Left ventricle myocardium inferior (tissue), 1 donor: ENCODE measurements around the gene EPYC. TPM values are rescaled to one million over a fixed set of nuclear protein-coding genes. Genes with fewer than 3 reads are reported as not detected.

Source experiments
- DNase-seq: peaks from one replicate; pipeline ENCODE4 v3.0.0-alpha.2; 2020
- H3K27ac ChIP-seq: fragments of 200-600 bp; replicated peaks from 2 replicates; pipeline ENCODE4 v1.8.0; 2021
- H3K27me3 ChIP-seq: fragments of 200-600 bp; 2 replicates; pipeline ENCODE4 v1.8.0; 2021; ENCODE audit warnings: low read depth
- H3K36me3 ChIP-seq: fragments of 200-600 bp; 2 replicates; pipeline ENCODE4 v1.8.0; 2021
- H3K4me1 ChIP-seq: fragments of 200-600 bp; 2 replicates; pipeline ENCODE4 v1.8.0; 2021
- H3K4me3 ChIP-seq: fragments of 200-600 bp; 2 replicates; pipeline ENCODE4 v1.8.0; 2021; ENCODE audit warnings: mild to moderate bottlenecking, moderate library complexity
- H3K9me3 ChIP-seq: fragments of 200-600 bp; replicated peaks from 2 replicates; pipeline ENCODE4 v1.8.0; 2021
- CTCF ChIP-seq: fragments of 200-600 bp; IDR thresholded peaks from 2 replicates; pipeline ENCODE4 v1.8.0; 2021; ENCODE audit warnings: antibody characterized with exemption, mild to moderate bottlenecking, borderline replicate concordance
- intact Hi-C: fragments of 100-400 bp; cut with micrococcal nuclease; formaldehyde crosslinking; loops from one replicate; pipeline ENCODE4 v1.11.0; 2022
- total RNA-seq: library from RNA; stranded (reverse); fragmentation: NEBNext Ultra II Directional; extraction: Animal tissue kit (Norgen Biotek cat#: 25700); gene quantifications from one replicate; pipeline ENCODE4 v1.2.1, GENCODE V29; 2021
- donor health status: DM: no; HTN: yes; CAD: no; lungs with severe emphysema.

The EPYC gene
- total RNA-seq, 1 donor from 2014 or later = not detected

- no peak for TF ChIP-seq CTCF
These were observed 1.0 kb downstream of the EPYC start for GRCh38 chr12:91003737-91004136.

GRCh38 chr12:91001306-91001705 lies 3.5 kb downstream of the EPYC start:
- TF ChIP-seq CTCF = no peak
- H3K4me1 ChIP-seq = no peaks in the 10 kb centered on the region
- DNase-seq = no peak
- no peak overlapping the region for H3K27ac ChIP-seq
- no peak overlapping the region for H3K4me3 ChIP-seq
- H3K9me3 ChIP-seq = no peaks in the 10 kb centered on the region
- no peaks in the 10 kb centered on the region for H3K27me3 ChIP-seq
- intact Hi-C loops = no loop called here
- no peaks in the 10 kb centered on the region for H3K36me3 ChIP-seq

More at GRCh38 chr12:91003737-91004136, 1.0 kb downstream of the EPYC start:
- no peak overlapping the region for H3K27ac ChIP-seq
- no peaks in the 10 kb centered on the region for H3K4me1 ChIP-seq
- H3K36me3 ChIP-seq = no peaks in the 10 kb centered on the region
- no peaks in the 10 kb centered on the region for H3K27me3 ChIP-seq
- H3K4me3 ChIP-seq = no peak overlapping the region
- H3K9me3 ChIP-seq = no peaks in the 10 kb centered on the region
- intact Hi-C loops = no loop called here
- no peak for DNase-seq

- Histone ChIP-seq H3K4me1 (no peaks in the 10 kb centered on the region), H3K27ac (no peak overlapping the region), H3K4me3 (no peak overlapping the region), H3K9me3 (no peaks in the 10 kb centered on the region), H3K27me3 (no peaks in the 10 kb centered on the region), H3K36me3 (no peaks in the 10 kb centered on the region)
- DNase-seq = no peak
- TF ChIP-seq CTCF = no peak
- intact Hi-C loops = no loop called here
These were observed 4.8 kb downstream of the EPYC start for GRCh38 chr12:90999966-91000365.

GRCh38 chr12:90999527-90999926 lies 5.2 kb downstream of the EPYC start:
- intact Hi-C loops = no loop called here
- Histone ChIP-seq H3K9me3 (no peaks in the 10 kb centered on the region), H3K27ac (no peak overlapping the region), H3K27me3 (no peaks in the 10 kb centered on the region), H3K36me3 (no peaks in the 10 kb centered on the region), H3K4me1 (no peaks in the 10 kb centered on the region), H3K4me3 (no peak overlapping the region)
- no peak for DNase-seq
- TF ChIP-seq CTCF = no peak

- DNase-seq = no peak
- H3K4me3 ChIP-seq = no peak overlapping the region
- TF ChIP-seq CTCF = no peak
- no peaks in the 10 kb centered on the region for H3K4me1 ChIP-seq
- no peaks in the 10 kb centered on the region for H3K9me3 ChIP-seq
- no peaks in the 10 kb centered on the region for H3K27me3 ChIP-seq
- intact Hi-C loops = no loop called here
- no peaks in the 10 kb centered on the region for H3K36me3 ChIP-seq
- H3K27ac ChIP-seq = no peak overlapping the region
These were observed 9.8 kb downstream of the EPYC start for GRCh38 chr12:90995010-90995409.
